CD4-positive, alpha-beta T cell treated with Interleukin-21 for 1 hour (primary cell): ENCODE results near the gene BEAN1.
"Not testable (repeated sequence)": the region's sequence is repeated elsewhere in the genome, so short reads cannot be mapped to it uniquely, and the experiment has no call there.

Experiments used
- DNase-seq: peaks from one replicate; pipeline ENCODE4 v3.0.0-alpha.2; 2020

Gene BEAN1

DNA sequence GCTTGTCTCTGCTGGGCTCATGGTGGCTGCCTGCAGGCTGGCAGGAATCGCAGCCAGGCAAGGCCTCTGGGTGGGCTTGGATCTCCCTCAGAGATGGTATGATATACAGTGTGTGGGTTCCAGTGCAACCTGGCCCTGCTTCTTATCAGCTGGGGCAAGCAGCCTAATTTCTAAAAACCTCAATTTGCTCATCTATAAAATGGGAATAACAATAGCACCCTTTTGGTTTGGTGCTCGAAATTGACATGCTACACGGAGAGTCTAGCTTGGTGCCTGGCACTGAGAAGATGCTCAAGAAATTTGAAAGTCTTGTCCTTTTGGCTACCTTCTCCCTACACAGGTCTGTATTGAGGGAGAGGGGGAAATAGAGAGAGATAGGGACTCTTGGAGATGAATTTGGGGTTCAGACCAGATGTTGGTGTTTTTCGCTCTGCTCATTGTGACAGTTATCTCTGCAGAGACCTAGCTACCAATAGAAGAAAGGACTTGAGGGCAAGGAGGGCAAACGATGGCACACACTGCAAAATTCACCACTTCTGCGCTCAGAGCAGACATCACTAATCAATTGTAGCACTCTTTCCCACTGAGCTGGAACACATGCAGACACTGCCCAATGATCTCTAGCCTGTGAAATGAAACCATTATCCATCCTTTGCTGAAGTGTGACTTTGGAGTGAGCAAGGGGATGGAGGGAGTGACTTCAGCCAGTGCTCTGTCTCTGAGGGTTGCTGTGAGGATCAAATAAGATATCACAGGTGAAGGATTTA is 15.6 kb downstream of the BEAN1 start:
- DNase-seq = no peak

DNA sequence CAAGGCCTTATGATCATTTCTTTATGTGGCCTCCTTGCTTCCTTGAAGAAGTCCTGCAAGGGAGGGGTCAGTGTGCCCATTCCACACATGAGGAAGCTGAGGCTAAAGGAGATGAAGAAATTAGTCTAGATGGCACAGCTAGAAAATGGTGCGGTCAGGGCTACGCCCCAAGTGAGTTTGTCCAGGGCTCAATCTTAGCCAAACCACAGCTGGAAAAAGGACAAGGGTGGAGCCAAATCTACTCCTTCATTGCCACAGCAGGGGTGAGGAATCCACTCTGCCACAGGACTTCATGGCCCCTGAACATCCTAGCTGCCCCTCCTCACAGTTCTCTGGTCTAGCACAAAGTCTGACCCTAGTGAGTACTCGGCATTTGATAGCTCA is 16.2 kb downstream of the BEAN1 start:
- DNase-seq = no peak

DNA sequence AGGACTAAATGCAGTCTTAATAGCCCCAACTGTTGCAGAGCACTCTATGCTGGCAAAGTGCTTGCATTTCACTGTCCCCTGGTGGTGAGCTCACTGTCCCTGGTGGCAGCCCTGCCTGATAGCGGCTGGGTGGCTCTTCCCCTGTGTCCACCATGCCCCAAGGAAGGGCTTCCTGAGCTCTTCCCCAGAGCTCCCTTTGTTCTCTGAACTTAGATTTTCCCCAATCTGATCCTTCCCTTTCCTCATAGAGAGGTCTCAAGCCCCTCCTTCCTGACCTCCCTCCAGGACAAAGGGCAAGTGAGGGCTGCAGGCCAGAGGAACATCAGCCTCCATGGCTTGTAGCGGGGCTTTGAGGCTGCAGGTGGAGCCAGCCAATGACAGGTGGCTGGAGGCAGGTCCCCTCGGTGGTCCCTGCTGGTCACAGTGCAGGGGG is 17.0 kb downstream of the BEAN1 start:
- no peak for DNase-seq

DNA sequence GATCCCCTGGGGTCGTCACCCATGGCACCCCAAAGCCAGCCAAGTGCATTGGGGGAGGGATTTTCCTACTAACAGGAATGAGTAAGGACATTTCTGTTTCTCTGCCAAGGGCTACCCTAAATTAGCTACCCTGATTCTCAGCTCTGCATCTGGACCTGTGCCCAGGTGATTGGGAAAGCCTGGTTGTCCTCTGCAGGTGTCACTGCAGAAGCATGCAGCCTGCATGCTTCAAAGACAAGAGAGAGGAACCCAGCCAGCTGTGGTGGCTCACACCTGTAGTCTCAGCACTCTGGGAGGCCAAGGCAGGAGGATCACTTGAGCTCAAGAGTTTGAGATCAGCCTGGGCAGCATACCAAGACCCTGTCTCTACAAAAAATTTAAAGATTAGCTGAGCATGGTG is 19.6 kb downstream of the BEAN1 start:
- DNase-seq = no peak

- no peak for DNase-seq
Measured at GRCh38 chr16:66447491-66447890, 20.4 kb downstream of the BEAN1 start.

DNA sequence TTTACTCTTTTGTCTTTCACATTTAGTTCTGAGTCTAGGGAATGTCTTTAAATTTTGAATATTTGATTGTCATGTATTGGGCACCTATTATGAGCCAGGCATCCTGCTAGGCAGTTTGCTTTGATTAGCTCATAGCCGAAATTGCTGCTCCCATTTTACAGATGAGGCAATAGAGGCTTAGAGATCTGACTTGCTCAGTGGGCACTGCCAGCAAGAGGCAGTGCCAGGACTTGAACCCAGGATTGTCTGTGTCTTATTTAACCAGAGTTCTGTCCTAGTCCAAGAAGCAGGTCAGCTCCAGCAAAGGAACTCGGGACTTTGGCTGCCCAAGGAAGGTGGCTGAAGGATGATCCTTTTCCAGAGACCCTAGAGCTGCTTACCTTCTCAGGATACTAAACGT is 24.5 kb downstream of the BEAN1 start:
- no peak for DNase-seq

DNA sequence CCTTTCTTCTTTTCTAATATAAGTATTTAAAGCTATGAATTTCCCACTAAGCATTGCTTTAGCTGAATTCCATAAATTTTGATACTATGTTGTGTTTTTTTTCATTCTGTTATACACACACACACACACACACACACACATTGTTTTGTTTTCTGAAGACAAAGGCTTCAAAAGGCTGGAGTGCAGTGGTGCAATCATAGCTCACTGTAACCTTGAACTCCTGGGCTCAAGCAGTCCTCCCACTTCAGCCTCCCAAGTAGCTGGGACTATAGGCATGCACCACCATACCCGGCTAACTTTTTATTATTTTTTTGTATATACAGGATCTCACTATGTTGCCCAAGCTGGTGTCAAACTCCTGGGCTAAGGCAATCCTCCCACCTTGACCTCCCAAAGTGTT is 26.1 kb downstream of the BEAN1 start:
- not testable (repeated sequence) for DNase-seq

- no peak for DNase-seq
Measured at GRCh38 chr16:66454751-66455150, 27.7 kb downstream of the BEAN1 start.

DNA sequence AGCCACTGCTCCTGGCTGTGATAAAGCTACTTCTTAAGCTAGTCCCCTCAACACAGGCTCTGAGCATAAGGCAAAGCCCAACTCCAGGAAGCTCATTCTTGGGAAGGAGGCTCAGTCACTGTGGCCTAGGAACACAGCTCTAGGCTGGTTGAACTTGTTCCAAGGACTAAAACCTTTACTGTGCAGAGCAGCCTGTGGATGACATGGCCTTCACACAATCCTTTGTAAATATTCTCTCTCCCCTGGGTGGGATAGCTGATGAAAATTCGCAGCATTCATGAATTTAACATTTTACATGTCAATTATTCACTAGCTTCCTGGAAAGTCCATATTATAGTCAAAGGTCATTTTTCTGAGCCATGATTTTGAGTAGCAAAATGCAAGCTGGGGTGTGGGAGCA is 28.9 kb downstream of the BEAN1 start:
- no peak for DNase-seq

DNA sequence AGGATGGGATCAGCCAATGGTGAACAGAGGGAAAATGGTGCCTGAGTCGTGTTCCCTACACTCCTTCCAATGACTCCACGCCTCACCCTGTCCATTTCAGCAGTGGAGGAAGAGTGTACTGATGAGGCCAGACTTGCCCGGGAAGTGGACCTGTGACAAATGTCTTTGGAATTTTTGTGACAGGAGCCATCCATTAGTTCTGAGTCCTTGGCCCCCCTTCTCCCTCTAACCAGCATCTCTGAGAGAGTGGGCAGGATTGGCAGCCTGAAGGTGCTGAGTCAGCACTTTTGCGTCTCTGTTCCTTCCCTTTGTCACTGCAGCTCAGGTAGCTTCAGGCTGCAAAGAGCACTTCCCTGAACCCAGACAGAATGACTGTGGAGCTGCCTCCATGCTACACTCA is 30.8 kb downstream of the BEAN1 start:
- no peak for DNase-seq

GRCh38 chr16:66458292-66458691 is 31.2 kb downstream of the BEAN1 start:
- DNase-seq = no peak

DNA sequence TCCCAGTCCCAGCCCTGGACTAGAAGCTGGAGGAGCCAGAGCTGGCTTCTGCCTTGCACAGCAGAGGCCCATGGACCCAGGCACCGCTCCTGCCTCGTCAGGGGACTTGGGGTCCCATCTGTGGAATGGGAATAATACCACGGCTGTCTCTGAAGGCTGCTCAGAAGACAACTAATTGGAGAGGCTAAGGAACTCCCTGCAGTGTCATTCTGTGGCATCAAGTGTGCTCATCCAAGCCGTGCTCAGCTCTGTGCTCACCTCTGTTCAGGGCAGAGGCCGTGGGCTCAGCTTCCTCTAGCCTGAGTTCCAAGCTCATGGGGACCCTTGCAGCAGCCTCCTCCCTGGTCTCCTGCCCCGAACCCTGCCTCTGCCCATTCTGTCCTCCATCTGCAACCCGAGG is 31.8 kb downstream of the BEAN1 start:
- DNase-seq = no peak

DNA sequence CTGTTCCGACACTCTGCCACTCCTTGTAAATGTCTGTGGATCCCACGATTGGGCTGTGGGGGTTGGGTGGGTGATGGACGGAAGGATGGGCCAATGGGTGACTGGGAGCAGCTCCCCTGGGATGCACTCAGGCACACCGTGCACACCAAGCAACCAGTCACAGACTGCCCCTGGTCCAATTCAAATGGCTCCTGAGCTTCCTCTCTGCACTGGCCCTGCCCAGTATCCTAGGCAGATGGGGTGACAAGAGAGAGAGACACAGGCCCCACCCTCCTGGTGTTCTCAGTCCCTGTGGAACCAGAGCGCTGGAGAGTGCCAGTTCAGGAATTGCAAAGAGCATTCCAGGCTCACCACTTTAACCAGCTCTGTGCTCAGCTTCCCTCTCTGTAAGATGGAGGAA is 32.8 kb downstream of the BEAN1 start:
- no peak for DNase-seq

GRCh38 chr16:66460703-66461102 is 33.6 kb downstream of the BEAN1 start:
- DNase-seq = no peak

DNA sequence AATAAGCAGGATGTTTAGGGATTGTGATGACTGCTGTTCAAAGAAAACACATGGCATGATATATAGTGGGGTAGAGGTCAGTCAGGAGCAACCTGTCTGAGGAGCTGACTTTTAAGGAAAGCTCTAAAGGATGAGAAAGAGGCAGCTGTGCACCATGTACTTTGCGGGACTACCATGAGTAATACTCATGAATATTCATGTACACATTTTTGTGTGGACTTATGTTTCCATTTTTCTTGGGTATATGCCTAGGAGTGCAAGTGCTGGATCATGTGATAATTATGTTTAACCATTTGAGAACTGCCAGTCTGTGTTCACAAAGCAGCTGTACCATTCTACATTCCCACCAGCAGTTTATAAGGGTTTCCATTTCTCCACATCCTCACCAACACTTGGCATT is 35.8 kb downstream of the BEAN1 start:
- no peak for DNase-seq

GRCh38 chr16:66465946-66466345 is 38.9 kb downstream of the BEAN1 start:
- not testable (repeated sequence) for DNase-seq

GRCh38 chr16:66466636-66467035 is 39.5 kb downstream of the BEAN1 start:
- not testable (repeated sequence) for DNase-seq

GRCh38 chr16:66467611-66468010 is 40.5 kb downstream of the BEAN1 start:
- DNase-seq = no peak

GRCh38 chr16:66468321-66468965 is 41.3 kb downstream of the BEAN1 start:
- DNase-seq = no peak

DNA sequence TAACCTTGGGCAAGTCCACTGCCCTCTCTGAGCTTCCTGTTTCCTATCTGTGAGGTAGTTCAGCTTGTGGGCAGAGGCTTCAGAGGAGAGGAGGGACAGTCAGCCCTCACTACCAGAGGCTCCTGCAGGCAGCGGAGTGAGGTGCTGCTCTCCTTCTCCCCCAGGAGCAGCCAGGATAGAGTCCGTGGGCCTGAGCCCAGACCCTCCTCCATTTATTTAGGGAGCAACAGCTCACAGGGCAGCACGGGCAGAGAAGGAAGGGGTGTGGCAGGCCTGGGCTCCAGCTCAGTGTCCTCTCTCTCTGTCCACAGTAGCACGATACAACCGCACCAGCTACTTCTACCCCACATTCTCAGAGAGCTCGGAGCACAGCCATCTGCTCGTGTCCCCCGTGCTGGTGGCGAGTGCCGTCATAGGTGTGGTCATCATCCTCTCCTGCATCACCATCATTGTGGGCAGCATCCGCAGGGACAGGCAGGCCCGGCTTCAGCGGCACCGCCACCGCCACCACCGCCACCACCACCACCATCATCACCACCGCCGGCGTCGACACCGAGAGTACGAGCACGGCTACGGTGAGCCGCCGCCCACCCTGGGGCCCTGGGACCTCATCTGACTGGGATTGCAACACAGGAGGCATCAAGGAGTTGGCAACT is 42.3 kb downstream of the BEAN1 start:
- DNase-seq = no peak

DNA sequence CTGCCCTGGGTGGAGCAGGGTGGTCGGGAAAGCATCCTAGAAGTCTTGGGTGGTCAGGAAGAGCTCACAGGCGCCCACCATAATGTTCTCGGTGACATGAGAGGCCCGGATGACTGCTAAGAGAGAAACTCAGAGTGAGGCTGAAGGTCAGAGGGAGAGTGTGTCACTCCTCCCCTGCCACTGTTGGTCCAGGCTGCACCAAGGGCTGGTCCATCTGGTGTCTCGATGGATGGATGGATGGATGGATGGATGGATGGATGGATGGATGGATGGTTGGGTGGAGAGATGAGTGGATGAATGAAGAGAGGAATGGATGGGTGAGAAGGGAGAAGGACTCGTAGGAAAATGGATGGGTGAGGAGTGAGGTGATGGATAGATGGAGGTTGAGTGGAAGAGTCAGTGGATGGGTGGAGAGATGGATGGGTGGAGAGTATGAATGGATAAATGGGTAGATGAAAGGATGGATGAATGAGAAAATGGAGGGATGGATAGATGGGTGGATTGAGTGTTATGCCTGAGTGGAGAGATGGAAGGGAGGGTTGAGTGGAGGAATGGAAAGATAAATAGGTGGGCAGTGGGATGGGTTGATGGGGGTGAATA is 43.0 kb downstream of the BEAN1 start:
- no peak for DNase-seq

DNA sequence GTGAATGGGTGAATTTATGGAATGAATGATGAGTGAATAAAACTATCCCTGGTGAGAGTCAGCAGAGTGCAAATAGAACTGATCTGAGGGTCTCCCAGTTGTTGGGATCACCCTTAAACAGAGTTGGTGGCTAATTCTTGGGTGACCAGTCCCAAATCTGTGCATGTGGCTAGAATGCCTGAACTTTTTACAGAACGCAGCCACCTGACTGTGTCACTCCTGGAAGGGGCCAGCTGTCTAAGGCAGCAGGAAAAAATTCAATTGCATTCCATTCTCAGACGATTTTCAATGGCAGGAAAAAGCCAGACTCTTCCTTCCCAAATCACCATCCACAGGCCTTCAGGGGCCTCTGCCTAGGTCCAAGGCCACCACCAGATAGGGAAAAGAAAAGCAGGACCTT is 43.5 kb downstream of the BEAN1 start:
- DNase-seq = no peak

- DNase-seq = no peak
Measured at GRCh38 chr16:66471264-66471663, 44.2 kb downstream of the BEAN1 start.
